SK-N-MC (cell line): Measurements from ENCODE around the gene RNF144A.

Experiments
- DNase-seq: peaks from one replicate; pipeline ENCODE4 v3.0.0-alpha.2; 2011; ENCODE audit warnings: low read depth, low spot score
- H3K27ac ChIP-seq: fragments of 200-600 bp; sonication (generic); 2 replicates; pipeline ENCODE4 v1.5.1; 2016; ENCODE audit warnings: mixed run types
- H3K36me3 ChIP-seq: fragments of 200-600 bp; sonication (generic); 2 replicates; pipeline ENCODE4 v1.6.1; 2017; ENCODE audit warnings: antibody characterized with exemption, low read length, mixed read lengths; ENCODE audit not compliant: insufficient read depth
- H3K4me3 ChIP-seq: fragments of 200-600 bp; sonication (generic); 2 replicates; pipeline ENCODE4 v1.5.1; 2016
- H3K9ac ChIP-seq: fragments of 200-600 bp; sonication (generic); 2 replicates; pipeline ENCODE4 v1.8.0; 2017; ENCODE audit warnings: mixed run types, mixed read lengths; ENCODE audit not compliant: insufficient read length
- H3K9me3 ChIP-seq: fragments of 200-600 bp; sonication (generic); 2 replicates; pipeline ENCODE4 v1.6.1; 2017; ENCODE audit warnings: low read depth, mild to moderate bottlenecking, antibody characterized with exemption, low read length, moderate library complexity, mixed read lengths
- EZH2 ChIP-seq: fragments of 200-600 bp; sonication (generic); IDR thresholded peaks from one replicate; pipeline ENCODE4 v1.6.1; 2017; ENCODE audit warnings: antibody characterized with exemption
- FOXP2 ChIP-seq: optimal IDR thresholded peaks from 2 replicates; pipeline ENCODE3; 2011; ENCODE audit warnings: mild to moderate bottlenecking, moderate library complexity; ENCODE audit not compliant: insufficient read depth; ENCODE audit errors: extremely low read length, control extremely low read depth
- POLR2AphosphoS5 ChIP-seq: IDR thresholded peaks from 2 replicates; pipeline ENCODE4 v1.6.1; 2012; ENCODE audit warnings: mild to moderate bottlenecking, low read depth, low read length, borderline replicate concordance

The RNF144A gene

GRCh38 chr2:7012141-7012764, 95.0 kb downstream of the RNF144A start:
- no peaks in the 10 kb centered on the region for H3K36me3 ChIP-seq
- H3K9me3 ChIP-seq, result no peaks in the 10 kb centered on the region
- H3K4me3 ChIP-seq, result no peak overlapping the region
- H3K9ac ChIP-seq, result no peak overlapping the region
- no peak for DNase-seq
- no peak overlapping the region for H3K27ac ChIP-seq
- TF ChIP-seq POLR2AphosphoS5 (no peak), EZH2 (no peak), FOXP2 (no peak)

DNA sequence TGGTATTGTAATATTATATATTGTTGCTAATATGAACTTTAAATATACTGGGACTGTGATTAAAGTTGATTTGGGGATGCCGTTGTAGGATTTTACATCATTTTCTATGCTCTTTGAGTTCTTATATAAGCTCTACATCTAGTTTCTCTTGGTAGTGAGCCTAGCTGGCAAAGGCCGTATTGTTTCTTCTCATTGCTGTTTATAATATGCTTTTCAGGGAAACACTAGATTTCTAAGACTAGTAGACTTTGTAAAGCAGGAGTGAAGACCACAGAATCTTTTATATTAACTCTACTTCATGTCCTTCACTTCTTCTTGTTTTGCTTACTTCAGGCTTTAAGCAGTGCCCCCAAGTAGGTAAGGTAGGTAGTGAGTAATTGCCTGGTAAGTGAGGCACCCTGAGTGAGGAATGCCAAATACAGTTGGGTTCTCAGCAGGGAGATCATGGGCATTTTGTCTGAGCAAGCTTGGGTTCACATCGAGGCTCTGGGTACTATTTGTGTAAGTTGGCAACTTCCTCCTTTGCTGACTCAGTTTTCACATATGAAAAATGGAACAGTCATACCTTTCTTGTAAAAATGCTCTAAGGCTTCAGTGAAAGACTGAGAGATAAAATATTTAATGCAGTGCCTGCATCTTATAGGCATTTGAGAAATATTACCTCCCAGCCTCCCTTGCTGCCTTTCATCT, 96.4 kb downstream of the RNF144A start:
- Histone ChIP-seq H3K9me3 (no peaks in the 10 kb centered on the region), H3K4me3 (no peak overlapping the region), H3K36me3 (no peaks in the 10 kb centered on the region; the same call in 1 of the 2 replicates), H3K9ac (no peak overlapping the region), H3K27ac (no peak overlapping the region)
- DNase-seq, result no peak
- TF ChIP-seq EZH2 (no peak), FOXP2 (no peak), POLR2AphosphoS5 (no peak)

DNA sequence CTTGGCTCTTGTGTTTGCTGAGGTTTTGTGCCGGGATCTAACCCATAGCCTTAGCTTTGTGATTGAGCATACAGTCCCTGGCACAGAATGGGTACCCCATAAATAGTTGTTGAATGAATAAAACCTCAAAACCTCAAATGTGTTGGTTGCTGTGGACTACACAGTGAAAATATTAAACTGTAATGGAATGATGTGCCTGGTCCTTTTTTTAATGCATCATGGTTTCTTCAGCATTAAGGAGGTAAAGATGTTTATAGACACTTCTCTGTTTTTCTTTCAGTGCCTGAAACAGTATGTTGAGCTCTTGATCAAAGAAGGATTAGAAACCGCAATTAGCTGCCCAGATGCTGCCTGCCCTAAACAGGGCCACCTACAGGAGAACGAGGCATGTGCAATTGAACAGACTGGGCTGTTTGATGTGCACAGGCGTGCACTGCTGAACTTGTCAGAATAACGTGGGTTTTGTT, 97.0 kb downstream of the RNF144A start:
- H3K4me3 ChIP-seq, result no peak overlapping the region
- no peak overlapping the region for H3K9ac ChIP-seq
- H3K27ac ChIP-seq, result no peak overlapping the region
- H3K9me3 ChIP-seq, result no peaks in the 10 kb centered on the region
- DNase-seq, result no peak
- H3K36me3 ChIP-seq, result peaks cover 6% of the 10 kb centered on the region; the same call in 1 of the 2 replicates
- TF ChIP-seq EZH2, result no peak

DNA sequence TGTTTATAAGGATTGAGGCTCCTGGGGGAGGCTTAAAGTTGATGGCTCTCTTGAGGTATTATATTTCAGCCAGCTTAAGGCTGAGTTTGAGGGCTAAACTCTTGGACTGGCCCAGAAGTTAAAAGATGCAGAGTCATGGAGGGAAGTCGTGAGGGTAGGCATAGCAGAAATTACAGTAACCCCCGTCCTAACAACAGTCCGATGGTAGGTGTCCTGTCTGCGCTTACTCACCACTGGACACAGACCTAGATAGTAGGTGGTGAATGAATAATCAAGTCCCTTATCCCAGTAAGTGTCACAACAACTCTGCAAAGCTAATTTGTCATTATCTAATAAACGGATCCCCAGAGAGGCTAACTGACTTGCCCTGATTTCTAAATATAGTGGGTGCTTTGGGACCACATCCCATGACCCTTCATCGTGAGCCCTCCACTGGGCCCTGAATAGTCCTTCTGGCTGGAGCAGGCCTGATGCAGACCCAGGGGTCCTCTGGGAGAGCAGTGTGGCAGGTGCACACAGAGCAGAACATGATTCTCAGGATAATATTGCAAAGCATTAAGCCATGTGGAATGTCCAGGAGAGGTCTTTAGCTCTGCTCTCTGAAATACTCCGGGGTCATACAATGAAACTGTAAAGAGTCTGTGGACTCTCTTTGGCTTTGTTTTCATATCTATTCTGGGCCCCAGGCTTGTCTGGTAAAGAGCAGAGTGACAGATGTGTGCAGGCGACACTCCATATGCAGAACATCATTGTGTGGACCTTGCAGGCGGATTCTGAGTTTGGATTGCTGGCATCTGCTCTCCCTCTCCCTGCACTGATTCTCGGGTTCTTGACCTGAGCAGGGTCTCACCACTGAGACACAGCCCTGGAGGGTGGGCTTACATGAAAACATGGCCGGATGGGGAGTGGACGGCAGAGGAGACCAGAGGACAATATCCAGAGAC, 98.1 kb downstream of the RNF144A start:
- peaks cover 6% of the 10 kb centered on the region; the same call in 1 of the 2 replicates for H3K36me3 ChIP-seq
- no peak for TF ChIP-seq EZH2
- H3K9ac ChIP-seq, result no peak overlapping the region
- no peaks in the 10 kb centered on the region for H3K9me3 ChIP-seq
- H3K27ac ChIP-seq, result no peak overlapping the region
- DNase-seq, result no peak
- H3K4me3 ChIP-seq, result no peak overlapping the region

DNA sequence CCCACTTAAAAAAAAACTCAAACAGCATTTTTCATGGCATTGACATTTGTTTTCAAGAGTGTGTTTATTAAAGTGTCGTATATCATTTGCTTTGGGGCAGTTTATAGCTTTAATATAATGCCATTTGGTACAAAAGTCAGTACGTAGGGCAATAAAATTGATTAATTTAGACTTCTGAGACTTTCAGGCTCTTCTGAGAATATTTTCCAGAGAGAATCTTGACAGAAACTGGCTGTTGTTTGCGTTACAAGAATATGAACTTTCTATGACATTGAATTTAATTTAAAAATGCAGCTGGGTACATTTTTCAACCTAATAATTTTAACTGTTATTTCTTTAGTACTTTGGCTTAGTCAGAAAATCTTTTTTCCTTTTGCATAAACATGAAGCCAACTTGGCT, 98.9 kb downstream of the RNF144A start:
- H3K36me3 ChIP-seq, result peaks cover 9% of the 10 kb centered on the region; the same call in 1 of the 2 replicates
- no peak overlapping the region for H3K9ac ChIP-seq
- TF ChIP-seq EZH2, result no peak
- TF ChIP-seq FOXP2, result no peak
- TF ChIP-seq POLR2AphosphoS5, result no peak; the same call in 1 of the 2 replicates
- no peak overlapping the region for H3K4me3 ChIP-seq
- peak; percentile 37 for DNase-seq
- peak overlapping the region; percentile 67; the same call in 1 of the 2 replicates for H3K27ac ChIP-seq
- no peaks in the 10 kb centered on the region for H3K9me3 ChIP-seq

DNA sequence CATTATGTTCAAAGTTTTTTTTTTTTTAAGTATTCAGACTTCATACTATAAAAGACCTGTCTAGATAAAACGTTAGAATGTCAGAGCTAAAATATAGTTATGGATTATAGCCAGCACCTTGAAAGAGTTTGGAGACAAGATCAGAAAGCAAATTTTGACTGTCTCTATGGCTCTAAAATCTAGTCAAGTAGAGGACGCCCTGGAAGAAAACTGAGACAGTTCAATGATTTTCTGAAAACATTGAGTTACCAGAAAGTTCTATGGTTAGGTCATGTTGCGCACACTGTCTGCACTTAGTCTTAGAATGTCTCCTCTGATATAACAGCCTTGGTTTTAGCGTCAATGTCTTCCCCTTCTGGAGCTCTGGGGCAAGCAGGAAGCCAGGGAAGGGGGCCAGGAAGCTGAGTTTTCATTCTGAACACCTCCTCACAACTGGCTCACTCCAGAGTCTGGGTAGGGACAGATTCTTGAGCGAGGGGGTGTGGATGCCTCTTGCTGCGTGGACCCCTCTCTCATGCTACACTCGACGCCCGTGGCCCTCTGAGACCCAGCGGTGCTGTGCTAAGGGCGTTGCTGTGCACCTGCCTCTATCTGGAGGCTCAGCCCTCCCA, 99.5 kb downstream of the RNF144A start:
- peak overlapping the region; percentile 67; the same call in 1 of the 2 replicates for H3K27ac ChIP-seq
- peaks cover 14% of the 10 kb centered on the region; the same call in 1 of the 2 replicates for H3K36me3 ChIP-seq

DNA sequence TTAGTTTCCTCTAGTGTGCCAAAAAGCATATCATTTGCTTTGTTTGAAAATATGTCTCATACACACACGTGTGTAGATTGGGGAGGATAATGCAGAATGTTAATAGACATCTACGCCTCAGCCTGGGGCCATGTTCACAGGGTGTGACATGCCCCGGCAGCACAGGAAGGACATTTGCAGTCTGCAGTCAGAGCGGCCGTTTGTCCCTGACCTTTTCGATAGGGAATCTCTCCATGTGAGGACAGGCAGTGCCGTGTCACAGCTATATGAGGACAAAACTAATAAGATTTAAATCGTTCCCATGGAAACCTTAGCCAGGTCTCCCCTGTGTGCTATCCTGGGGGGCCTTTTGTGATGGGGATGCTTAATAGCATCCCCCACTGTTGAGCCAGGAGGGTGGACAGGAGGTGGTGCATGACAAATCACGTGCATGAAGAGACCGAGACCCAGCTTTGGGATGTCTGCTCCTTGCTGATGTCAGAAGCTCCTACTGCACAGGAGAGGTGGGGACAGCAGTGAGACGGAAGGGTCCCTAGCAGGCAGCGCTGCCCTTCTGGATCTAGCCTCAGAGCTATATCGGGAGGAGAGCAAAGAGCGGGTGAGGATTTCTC, 100.6 kb downstream of the RNF144A start:
- no peak for DNase-seq

More for the DNA sequence above, 99.5 kb downstream of the RNF144A start:
- no peaks in the 10 kb centered on the region for H3K9me3 ChIP-seq
- TF ChIP-seq FOXP2 (no peak), EZH2 (no peak)
- no peak overlapping the region for H3K9ac ChIP-seq
- no peak overlapping the region for H3K4me3 ChIP-seq
- no peak for DNase-seq

DNA sequence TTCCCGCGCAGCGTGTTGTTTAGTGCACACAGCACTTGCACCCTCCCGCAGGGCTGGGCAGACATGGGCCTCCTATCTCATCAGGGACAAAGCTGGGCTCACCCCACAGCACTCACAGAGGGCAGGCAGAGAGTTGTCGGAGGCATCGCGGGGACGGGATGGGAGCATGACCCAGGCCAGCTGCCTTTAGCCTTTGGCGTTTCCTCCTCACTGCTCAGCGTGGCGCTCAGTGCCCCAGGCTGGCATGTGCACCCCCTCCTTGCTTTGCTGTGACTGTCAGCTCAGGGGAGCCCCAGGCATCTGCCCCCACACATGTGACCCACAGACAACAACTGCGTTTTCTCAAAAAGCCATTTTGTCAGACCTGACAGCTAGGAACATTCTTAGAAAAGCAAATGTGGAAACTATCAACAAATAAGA, 101.1 kb downstream of the RNF144A start:
- TF ChIP-seq EZH2 (no peak), POLR2AphosphoS5 (no peak), FOXP2 (no peak)
- DNase-seq, result no peak
- peaks cover 18% of the 10 kb centered on the region; the same call in 1 of the 2 replicates for H3K36me3 ChIP-seq
- H3K9ac ChIP-seq, result no peak overlapping the region
- no peak overlapping the region for H3K27ac ChIP-seq
- H3K4me3 ChIP-seq, result no peak overlapping the region
- H3K9me3 ChIP-seq, result no peaks in the 10 kb centered on the region

More for the DNA sequence above, 100.6 kb downstream of the RNF144A start:
- Histone ChIP-seq H3K9ac (no peak overlapping the region), H3K27ac (no peak overlapping the region), H3K36me3 (peaks cover 14% of the 10 kb centered on the region; the same call in 1 of the 2 replicates), H3K9me3 (no peaks in the 10 kb centered on the region), H3K4me3 (no peak overlapping the region)
- TF ChIP-seq POLR2AphosphoS5, result no peak
- TF ChIP-seq EZH2, result no peak
- TF ChIP-seq FOXP2, result no peak
